ENCODE results near the gene C9orf43.

Gene C9orf43

DNA sequence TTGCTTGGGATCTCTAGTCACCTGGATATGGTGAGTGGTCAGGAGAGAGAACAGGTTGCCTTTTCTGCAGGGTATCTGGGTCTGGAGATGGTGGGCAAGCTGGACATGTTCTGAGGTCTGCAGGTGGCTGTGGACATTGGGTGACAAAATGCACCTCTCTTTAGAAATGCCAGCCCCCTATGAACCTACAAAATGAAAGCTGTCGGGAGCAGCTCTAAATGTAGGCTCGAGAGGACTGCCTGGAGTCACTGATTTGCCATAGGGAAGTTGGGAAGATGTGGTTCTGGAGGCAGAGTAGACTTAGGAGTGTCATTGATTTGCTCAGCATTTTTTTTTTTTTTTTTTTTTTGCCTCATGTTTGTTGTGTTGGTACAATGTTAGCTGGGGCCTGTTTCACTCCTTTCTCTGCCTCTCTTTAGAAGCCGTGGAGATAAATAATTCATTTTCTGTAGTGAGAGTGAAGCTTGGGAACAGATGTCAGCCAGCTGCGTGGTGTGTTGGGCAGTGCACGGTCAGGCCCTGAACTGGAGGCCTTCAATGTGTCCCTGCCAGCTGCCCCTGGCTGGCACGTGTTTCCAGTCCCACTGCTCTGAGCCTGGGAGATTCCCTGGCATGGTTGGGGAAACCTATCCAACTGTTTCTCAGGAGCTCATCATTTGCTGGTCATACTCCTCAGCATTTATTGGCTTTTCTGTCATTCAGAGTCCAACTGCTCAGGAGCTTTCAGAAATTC lies 58.3 kb downstream of the C9orf43 start:
- no peak for DNase-seq

DNA sequence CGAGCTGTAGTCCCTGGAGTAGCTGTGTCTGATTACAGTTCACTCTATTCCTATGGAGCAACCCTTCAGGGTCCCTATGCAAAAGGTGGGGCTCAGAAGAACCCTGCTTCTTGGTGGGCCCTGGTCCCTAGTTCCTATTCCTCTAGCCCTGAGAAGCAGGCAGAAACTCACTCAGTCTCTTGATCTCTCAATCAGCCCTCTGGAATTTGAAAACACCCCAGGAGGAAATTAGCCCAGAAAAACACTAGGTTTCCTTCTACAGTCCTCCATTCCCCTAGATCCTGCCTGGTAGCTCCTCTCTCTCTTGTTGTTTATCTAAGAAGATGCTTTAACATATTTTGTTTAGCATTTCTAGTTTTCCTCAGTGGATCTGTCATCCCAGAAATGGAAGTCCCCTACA lies 60.6 kb downstream of the C9orf43 start:
- no peak for DNase-seq

DNA sequence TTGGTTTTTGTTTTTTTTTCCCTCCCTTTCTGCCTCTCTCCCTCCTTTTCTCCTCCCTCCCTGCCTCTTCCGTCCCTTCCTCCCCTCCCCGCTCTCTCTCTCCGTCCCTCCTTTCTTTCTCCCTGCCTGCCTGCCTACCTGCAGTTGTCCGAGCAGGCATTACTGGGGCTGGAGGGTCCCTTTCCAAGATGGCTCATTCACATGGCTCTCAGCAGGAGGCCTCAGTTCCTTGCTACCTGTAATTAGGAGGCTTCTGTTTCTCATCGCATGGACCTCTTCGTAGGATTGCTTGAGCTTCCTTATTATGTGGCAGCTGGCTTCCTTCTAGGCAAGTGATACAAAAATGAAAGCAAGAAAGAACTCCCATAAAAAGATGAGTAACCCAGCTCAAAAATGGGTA lies 61.0 kb downstream of the C9orf43 start:
- DNase-seq = no peak

DNA sequence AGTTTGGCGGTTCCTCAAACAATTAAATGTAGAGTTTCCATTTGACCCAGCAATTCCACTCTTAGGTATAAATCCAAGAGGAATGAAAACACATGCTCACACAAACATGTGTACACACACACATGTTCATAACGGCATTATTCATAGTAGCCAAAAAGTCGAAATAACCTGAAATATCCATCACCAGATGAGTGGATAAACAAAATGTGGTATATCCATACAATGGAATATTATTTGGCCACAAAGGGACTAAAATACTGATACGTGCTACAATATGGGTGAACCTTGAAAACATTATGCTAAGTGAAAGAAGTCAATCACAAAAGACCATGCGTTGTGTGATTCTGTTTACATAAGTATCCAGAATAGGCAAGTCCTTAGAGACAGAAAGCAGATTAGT lies 61.7 kb downstream of the C9orf43 start:
- no peak for DNase-seq

DNA sequence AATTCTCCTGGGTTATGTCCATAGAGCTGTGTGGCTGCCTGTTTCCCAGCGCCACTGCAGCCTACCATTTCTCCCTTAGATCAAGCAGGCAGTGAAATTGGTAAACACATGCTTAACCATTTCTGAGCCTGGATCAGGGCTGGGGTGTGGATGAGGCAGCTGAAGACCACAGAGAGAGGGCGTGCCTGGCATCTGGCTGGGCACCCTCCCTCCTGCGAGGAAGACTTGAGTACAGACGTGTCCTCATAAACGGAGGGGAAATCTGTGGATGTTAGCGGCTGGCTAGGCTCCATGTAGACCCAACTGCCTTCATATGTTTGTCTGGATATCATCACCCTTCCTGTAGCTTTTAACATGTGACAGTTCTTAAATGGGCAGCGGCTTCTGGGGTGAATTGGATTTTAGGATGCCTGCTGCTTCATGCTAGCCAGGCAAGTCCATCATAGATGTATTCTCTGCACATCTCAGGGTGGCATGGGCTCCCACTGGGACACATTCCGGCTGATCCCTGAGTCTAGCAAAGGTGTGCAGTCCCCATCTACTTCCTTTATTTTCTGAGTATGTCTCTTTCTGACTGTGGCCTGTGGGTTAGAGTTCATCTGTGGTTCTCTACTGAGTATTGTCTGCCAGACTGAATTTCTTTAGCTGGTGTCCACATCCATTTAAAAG lies 63.9 kb downstream of the C9orf43 start:
- DNase-seq = no peak

DNA sequence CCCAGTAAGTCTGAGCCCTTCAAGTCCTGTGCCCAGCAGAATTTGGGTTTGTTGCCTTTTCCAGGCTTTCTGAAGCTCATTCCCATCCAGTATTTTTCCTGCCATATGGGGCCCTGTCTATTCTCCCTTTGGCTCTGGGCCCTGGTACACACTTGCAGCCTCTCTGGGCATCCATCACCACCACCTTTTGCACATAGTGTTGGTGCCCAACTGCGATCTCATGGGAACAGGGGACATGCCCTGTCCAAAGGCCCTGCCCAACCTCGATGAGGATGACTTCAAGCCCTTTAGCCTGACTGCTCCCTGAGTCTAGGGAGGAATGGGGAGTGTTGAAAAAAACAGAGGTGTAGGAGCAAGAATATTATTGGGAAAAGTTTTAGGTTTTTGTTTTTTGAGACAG lies 64.5 kb downstream of the C9orf43 start:
- no peak for DNase-seq

DNA sequence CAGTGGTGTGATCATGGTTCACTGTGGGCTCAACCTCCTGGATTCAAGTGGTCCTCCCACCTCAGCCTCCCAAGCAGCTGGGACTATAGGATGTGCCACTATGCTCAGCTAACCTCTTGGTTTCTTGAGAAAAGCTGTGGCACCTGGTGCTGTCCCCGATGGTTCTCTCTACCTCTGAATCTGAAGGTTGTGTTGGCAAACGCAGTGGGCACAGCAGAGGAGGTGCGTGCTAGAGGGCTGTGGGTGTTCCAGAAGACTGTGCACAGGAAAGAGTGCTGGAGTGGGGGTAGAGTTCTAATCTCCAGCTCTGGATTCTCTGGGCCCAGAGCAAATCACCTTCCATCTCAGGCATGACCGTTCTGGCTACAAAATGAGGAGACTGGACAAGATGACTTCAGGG lies 65.4 kb downstream of the C9orf43 start:
- DNase-seq = no peak

DNA sequence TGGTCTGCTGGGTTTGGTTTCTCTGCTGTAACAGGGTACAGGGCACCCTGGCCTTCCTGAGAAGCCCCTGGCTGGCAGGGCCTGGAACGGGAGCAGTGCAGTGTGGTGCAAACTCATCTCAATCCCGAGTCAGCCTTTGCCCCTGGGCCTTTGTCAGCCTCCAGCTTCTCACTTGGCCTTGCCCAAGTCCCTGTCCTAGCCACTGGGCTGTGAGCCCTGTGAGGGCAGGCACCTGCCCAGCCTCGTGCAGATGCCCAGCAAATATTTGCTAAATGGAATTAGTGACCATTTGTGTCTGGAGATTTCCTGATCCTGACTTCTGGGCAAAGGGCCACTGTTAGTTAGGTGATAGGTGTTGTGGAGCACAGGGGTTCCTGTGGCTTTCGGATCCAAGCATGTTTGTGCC lies 66.0 kb downstream of the C9orf43 start:
- no peak for DNase-seq

DNA sequence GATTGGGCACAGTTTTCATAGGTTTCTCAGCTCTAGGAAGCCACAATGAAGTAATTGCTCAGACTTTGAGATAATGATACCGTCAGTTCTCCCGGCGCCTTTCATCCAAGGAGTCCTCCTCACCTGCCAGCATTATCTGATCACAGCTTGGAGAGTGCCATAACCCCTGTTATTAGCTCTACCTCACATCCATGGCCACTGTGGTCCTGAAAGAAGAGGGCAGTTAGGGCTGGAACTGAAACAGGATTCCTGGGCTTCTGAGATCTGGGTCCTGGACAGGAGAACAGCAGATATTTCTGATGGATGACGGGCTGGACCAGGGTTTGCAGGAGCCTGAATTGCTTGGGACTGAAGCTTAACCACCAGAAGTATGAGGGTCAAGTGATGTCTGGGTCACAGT lies 66.5 kb downstream of the C9orf43 start:
- no peak for DNase-seq

DNA sequence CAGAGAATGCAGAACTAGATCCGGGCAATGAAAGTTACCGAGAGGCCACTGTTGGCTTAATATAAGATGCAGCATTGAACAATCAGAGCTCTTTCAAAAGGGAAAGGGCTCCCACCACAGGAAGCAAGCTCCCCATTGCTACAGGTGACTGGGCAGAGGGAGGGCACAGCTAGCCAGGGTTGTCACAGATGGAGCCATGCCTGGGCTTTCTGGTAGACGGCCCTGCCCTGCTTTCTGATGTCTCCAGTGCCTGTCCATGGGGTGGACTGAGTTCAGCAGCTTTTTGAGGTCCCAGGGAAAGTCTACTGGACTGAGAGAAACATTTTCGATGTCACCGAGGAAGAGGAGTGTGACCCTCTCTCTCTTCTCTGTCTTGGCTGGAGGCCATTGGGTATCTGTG lies 67.1 kb downstream of the C9orf43 start:
- no peak for DNase-seq

DNA sequence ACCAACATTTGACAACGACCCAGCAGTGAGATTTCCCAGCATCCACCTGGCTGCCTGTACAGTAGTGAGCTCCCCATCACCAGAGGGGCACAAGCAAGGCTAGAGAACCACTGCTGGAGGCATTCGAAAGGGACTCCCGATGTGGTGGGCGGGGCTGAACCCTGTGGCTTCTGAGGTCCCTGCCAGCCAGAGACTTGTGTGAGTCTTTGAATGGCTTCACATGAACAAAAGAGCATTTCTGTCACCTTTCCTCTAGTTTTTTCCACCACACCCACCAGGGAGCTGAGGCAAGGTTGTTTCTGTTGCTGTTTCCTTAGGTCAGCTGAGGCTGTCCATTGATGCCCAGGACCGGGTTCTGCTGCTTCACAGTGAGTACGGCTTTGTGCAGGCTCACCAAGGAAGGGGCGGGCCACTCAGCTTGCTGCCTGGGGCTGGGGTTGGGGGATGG lies 68.7 kb downstream of the C9orf43 start:
- no peak for DNase-seq
